HUES48 (cell line): Measurements from ENCODE around the gene MVK.

ENCODE experiments used
- H3K27ac ChIP-seq: one replicate; pipeline ENCODE4 v1.7.0; 2013; ENCODE audit warnings: low read depth, low read length, inconsistent platforms
- H3K27me3 ChIP-seq: 2 replicates; pipeline ENCODE4 v1.6.1; 2013; ENCODE audit warnings: mild to moderate bottlenecking, low read length; ENCODE audit not compliant: control insufficient read depth, insufficient read depth
- H3K36me3 ChIP-seq: 2 replicates; pipeline ENCODE4 v1.6.1; 2013; ENCODE audit warnings: low read length; ENCODE audit not compliant: control insufficient read depth, insufficient read depth
- H3K4me1 ChIP-seq: 2 replicates; pipeline ENCODE4 v1.6.1; 2013; ENCODE audit warnings: mild to moderate bottlenecking, low read length; ENCODE audit not compliant: control insufficient read depth, insufficient read depth
- H3K4me3 ChIP-seq: 2 replicates; pipeline ENCODE4 v1.5.1; 2013; ENCODE audit warnings: mild to moderate bottlenecking, low read depth, low read length
- H3K9ac ChIP-seq: 2 replicates; pipeline ENCODE4 v1.6.1; 2013; ENCODE audit warnings: mild to moderate bottlenecking, low read depth, low read length, moderate library complexity
- H3K9me3 ChIP-seq: 2 replicates; pipeline ENCODE4 v1.6.1; 2013; ENCODE audit warnings: low read length; ENCODE audit not compliant: control insufficient read depth, insufficient read depth

Gene MVK

DNA sequence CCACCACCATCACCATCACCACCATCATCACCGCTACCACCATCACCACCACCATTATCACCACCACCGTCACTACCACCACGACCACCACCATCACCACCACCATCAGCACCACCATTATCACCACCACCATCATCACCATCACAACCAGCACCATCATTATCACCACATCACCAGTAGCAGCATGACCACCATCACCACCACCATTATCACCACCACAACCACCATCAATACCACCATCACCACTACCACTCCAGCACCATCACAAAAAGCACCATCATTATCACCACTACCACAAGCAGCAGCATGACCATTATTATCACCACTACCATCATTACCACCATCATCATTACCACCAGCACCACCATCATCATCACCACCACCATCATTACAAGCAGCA, 62.1 kb downstream of the MVK start:
- Histone ChIP-seq H3K27me3 (no peaks in the 10 kb centered on the region), H3K36me3 (no peaks in the 10 kb centered on the region), H3K9ac (no peak overlapping the region), H3K9me3 (no peaks in the 10 kb centered on the region), H3K4me3 (no peak overlapping the region), H3K4me1 (no peaks in the 10 kb centered on the region), H3K27ac (no peak overlapping the region)

DNA sequence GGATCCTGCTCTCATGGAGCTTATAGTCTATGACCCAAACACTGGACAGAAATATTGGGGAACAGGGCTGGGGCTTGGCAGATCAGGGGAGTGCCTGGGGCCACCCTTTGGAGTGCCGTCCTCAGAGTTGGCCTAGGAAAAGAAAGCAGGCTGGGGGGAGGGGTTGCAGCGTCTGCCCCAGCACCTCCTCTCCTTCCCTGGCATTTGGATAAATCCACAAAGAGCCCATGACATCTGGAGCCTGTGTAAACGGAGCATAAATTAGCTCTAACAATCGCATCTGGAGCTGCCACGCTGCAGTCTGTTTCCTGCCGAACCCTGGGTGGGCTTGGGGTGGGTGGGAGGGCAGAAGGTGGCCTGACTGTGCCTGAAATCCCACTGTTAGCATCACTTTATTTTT, 63.8 kb downstream of the MVK start:
- no peaks in the 10 kb centered on the region for H3K36me3 ChIP-seq
- H3K9me3 ChIP-seq: no peaks in the 10 kb centered on the region
- no peak overlapping the region for H3K27ac ChIP-seq
- H3K27me3 ChIP-seq: no peaks in the 10 kb centered on the region
- H3K4me1 ChIP-seq: no peaks in the 10 kb centered on the region
- H3K4me3 ChIP-seq: no peak overlapping the region
- H3K9ac ChIP-seq: no peak overlapping the region

DNA sequence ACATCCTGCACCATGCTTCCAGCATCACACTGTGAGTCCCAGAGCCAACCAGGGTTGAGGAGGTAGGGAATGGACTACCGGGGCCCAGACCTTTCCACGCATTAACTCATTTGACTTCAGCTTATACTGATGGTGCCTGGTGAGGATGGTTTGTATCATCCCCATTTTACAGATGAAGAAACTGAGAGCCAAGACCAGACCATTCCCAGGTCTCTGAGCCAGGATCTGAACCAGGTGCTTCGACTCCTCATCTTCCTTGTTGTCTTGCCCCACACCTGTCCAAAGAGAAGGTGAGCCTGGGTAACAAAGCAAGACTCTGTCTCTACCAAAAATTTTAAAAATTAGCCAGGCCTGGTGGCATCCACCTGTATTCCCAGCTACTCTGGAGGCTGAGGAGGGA, 64.4 kb downstream of the MVK start:
- Histone ChIP-seq H3K9me3 (no peaks in the 10 kb centered on the region), H3K27ac (no peak overlapping the region), H3K4me1 (no peaks in the 10 kb centered on the region), H3K27me3 (no peaks in the 10 kb centered on the region), H3K36me3 (no peaks in the 10 kb centered on the region), H3K4me3 (no peak overlapping the region), H3K9ac (no peak overlapping the region)

DNA sequence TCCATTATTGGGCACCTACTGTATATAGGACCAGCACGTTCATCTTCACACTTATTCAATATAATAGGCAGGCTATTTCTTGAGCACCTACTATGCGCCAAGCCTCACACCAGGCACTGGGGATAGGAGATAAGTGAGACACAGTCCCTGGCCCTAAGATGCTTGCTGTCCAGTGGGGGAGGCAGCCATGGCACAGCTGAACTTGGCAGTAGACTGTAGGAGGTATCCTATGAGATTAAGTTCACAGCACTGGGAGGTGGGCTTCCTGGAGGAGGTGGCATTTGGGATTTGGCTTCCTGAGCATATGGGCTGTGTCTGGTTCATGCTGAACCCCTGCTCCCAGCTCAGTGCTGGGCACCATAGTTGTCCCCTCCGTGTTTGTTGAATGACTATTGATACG, 65.1 kb downstream of the MVK start:
- no peaks in the 10 kb centered on the region for H3K36me3 ChIP-seq
- no peak overlapping the region for H3K9ac ChIP-seq
- no peaks in the 10 kb centered on the region for H3K4me1 ChIP-seq
- no peak overlapping the region for H3K4me3 ChIP-seq
- no peak overlapping the region for H3K27ac ChIP-seq
- no peaks in the 10 kb centered on the region for H3K9me3 ChIP-seq
- no peaks in the 10 kb centered on the region for H3K27me3 ChIP-seq

DNA sequence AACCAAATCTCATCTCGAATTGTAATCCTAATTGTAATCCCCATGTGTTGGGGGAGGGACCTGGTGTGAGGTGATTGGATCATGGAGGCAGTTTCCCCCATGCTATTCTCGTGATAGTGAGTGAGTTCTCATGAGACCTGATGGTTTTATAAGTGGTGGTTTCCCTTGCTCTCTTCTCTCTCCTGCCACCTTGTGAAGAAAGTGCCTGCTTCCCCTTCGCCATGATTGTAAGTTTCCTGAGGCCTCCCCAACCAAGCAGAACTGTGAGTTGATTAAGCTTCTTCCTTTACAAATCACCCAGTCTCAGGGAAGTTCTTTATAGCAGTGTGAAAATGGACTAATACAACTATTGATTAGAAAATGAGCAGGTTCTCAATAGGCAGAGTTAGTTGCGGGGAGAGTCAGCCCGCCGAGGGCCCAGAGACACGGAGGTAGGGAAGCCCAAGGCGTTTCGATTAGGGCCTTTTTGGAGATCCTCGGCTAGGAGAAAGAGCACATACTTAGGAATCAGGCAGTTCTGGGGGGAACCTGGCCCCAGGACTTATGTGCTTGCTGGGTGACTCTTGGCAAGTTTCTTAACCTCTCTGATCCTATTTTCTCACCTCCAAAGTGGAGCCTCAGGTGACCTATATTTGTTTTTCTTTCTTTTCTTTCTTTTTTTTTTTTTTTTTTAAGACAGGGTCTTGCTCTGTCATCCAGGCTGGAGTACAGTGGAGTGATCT, 65.7 kb downstream of the MVK start:
- H3K27ac ChIP-seq: no peak overlapping the region
- H3K9ac ChIP-seq: no peak overlapping the region
- H3K27me3 ChIP-seq: no peaks in the 10 kb centered on the region
- H3K36me3 ChIP-seq: no peaks in the 10 kb centered on the region
- no peak overlapping the region for H3K4me3 ChIP-seq
- no peaks in the 10 kb centered on the region for H3K4me1 ChIP-seq
- no peaks in the 10 kb centered on the region for H3K9me3 ChIP-seq

DNA sequence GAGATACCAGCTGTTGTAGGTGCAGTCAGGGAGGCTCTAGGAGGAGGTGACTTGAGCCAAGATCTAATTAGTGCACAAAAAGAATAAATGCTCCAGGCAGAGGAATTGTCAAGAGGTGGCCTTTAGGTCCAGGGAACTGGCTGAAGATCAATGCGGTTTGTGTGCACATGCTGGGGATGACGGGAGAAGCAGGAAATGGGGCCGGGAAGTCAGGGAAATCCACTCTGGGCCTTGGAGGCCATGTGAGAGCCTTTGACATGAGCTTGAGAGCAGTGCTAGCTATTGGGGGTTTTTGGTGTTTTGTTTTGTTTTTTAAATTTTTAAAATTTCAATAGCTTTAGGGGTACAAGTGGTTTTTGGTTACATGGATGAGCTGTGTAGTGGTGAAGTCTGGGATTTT, 67.4 kb downstream of the MVK start:
- Histone ChIP-seq H3K9ac (no peak overlapping the region), H3K27me3 (no peaks in the 10 kb centered on the region), H3K4me3 (no peak overlapping the region), H3K36me3 (no peaks in the 10 kb centered on the region), H3K9me3 (no peaks in the 10 kb centered on the region), H3K4me1 (no peaks in the 10 kb centered on the region), H3K27ac (no peak overlapping the region)

DNA sequence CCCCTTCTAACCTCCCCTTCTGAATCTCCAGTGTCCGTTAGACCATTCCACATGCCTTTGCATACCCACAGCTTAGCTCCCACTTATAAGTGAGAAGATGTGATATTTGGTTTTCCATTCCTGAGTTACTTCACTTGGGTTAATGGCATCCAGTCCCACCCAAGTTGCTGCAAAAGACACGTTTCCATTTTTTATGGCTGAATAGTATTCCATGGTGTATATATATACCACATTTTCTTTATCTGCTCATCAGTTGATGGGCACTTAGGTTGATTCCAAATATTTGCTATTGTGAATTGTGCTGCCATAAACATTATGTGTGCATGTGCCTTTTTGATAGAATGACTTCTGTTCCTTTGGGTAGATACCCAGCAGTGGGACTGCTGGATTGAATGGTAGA, 67.8 kb downstream of the MVK start:
- Histone ChIP-seq H3K27me3 (no peaks in the 10 kb centered on the region), H3K27ac (no peak overlapping the region), H3K9ac (no peak overlapping the region), H3K9me3 (no peaks in the 10 kb centered on the region), H3K4me3 (no peak overlapping the region), H3K36me3 (no peaks in the 10 kb centered on the region), H3K4me1 (no peaks in the 10 kb centered on the region)

DNA sequence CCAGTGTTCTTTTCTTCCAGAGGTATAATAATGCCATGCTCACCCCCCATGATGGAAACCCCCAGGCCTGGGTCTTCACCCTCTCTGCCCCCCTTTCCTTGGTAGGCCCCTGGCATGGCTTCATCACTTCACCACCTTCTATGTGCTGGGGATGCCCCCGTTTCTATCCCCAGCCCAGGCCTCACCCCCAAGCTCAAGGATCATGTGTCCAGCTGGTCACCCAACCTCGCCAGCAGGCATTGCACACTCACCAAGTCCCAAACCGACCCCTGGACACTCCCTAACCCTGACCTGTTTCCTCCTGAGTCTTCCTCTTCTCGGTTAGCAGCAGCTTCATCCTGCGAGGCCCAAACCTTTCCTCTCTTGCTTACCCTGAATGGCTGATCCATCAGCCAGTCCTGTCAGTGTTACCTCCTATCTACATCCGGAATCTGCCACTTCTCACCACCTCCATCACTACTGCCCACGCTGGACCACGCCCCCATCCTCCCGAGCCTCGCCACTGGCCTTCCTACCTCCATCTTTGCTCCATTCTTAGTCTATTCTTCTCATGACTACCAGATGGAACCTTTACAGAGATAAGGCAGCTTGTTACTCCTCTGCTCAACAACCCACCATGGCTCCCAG, 69.0 kb downstream of the MVK start:
- H3K4me3 ChIP-seq: no peak overlapping the region
- no peaks in the 10 kb centered on the region for H3K27me3 ChIP-seq
- no peak overlapping the region for H3K9ac ChIP-seq
- no peaks in the 10 kb centered on the region for H3K4me1 ChIP-seq
- H3K36me3 ChIP-seq: no peaks in the 10 kb centered on the region
- H3K9me3 ChIP-seq: no peaks in the 10 kb centered on the region
- H3K27ac ChIP-seq: no peak overlapping the region

DNA sequence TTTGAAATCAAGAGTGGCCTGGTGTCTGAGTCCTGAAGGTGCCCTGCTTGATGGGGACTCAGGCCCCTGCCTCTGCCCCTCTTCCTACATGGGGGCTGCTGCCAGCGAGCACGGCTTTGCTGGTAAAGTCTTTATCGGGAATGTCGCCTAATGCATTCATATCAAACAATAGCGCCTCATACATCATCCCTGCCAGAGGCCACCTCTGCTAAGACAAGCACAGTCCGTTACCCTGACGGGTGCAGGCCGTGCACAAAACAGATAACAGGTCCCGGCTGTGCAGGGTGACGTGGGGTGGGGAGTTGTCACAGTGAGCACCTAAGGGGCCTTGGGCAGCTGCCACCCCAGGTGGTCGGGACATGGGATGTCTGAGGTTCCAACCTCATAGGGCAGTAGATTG, 71.6 kb downstream of the MVK start:
- Histone ChIP-seq H3K36me3 (no peaks in the 10 kb centered on the region), H3K27ac (no peak overlapping the region), H3K27me3 (no peaks in the 10 kb centered on the region), H3K9me3 (no peaks in the 10 kb centered on the region), H3K4me3 (no peak overlapping the region), H3K4me1 (no peaks in the 10 kb centered on the region), H3K9ac (no peak overlapping the region)

DNA sequence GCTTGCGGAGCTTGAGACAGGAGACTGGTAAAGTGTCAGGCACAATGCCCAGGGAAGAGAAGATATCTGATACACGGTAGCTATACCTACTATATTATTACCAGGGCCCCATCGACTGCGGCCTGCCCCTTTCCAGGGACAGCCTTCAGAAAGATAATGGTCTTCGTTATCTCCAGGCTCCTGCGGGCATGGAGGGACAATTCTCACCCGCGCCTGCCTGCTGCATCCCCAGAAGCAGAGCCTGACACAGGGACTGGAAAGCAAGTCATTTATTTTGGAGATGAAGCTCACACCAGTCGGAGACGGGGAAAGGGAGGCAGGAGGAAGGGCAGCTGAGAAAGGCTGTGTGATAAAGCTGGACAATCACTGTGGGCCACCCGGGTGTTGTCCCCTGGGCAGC, 72.1 kb downstream of the MVK start:
- Histone ChIP-seq H3K4me3 (no peak overlapping the region), H3K27me3 (no peaks in the 10 kb centered on the region), H3K9ac (no peak overlapping the region), H3K4me1 (no peaks in the 10 kb centered on the region), H3K36me3 (no peaks in the 10 kb centered on the region), H3K27ac (no peak overlapping the region), H3K9me3 (no peaks in the 10 kb centered on the region)
